Lower leg skin (tissue), 4 donors: ENCODE results near the gene RCAN2. TPM values are rescaled to one million over a fixed set of nuclear protein-coding genes. Genes with fewer than 3 reads are reported as not detected.

Experiments used
- DNase-seq, 2 donors: peaks; one replicate each; pipeline ENCODE4 v3.0.0-alpha.2; 2019; ENCODE audit warnings: low spot score in 2 of 2
- H3K4me3 ChIP-seq: fragments of 200-600 bp; sonication (generic); 2 replicates; pipeline ENCODE4 v1.5.1; 2017; ENCODE audit warnings: mild to moderate bottlenecking, low read depth; ENCODE audit not compliant: poor library complexity, severe bottlenecking
- POLR2A ChIP-seq, 2 donors: fragments of 450-650 bp; IDR thresholded peaks; one replicate each; pipeline ENCODE4 v1.6.1; 2016 to 2017; ENCODE audit warnings: antibody characterized with exemption in 2 of 2, mild to moderate bottlenecking in 1 of 2, moderate library complexity in 1 of 2
- WGBS, 2 donors: methylation state at CpG; one replicate each; pipeline ENCODE4 v1.1.5; 2018; 5-methylcytosine and 5-hydroxymethylcytosine counted together
- intact Hi-C: fragments of 100-400 bp; cut with DNase I; formaldehyde crosslinking; loops from one replicate; pipeline ENCODE4 v1.15.0; 2023; ENCODE audit warnings: low total_unique reads
- total RNA-seq, 4 donors: library from RNA; depleted of rRNA; stranded (reverse); fragments of >200 nt; gene quantifications; one replicate each; pipeline ENCODE4 v1.1.0, GENCODE V29; 2016
- TF ChIP-seq, protein P1 (sequence below), 3 donors: fragments of 450-650 bp; IDR thresholded peaks; one replicate each; pipeline ENCODE4 v1.5.1; 2016; ENCODE audit warnings: antibody characterized with exemption in 3 of 3, mild to moderate bottlenecking in 3 of 3, moderate library complexity in 2 of 3

Gene RCAN2
- total RNA-seq, 4 donors from 2014 or later, result 3.7 to 18.7 (median 12.8) TPM

DNA sequence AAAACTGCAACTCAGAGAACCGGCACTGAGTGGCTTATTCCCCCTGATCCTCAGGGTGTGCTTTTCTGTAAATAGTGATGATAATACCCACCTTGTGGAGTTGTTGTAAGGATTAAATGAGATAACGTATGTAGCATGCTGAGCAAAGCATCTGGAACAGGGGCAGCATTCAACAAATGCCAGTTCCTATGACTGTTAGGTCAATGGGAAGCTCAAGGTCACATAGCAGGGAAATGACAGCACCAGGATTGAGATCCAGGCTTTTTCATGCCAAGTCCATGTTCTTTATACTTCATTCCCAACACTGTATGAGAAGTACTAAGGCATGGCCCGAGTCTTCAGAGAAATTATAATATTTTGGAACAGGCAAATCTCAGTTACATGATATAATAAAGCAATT is 5.1 kb downstream of the RCAN2 start:
- intact Hi-C loops, result no loop called here
- no peak for DNase-seq
- TF ChIP-seq, protein P1, sequence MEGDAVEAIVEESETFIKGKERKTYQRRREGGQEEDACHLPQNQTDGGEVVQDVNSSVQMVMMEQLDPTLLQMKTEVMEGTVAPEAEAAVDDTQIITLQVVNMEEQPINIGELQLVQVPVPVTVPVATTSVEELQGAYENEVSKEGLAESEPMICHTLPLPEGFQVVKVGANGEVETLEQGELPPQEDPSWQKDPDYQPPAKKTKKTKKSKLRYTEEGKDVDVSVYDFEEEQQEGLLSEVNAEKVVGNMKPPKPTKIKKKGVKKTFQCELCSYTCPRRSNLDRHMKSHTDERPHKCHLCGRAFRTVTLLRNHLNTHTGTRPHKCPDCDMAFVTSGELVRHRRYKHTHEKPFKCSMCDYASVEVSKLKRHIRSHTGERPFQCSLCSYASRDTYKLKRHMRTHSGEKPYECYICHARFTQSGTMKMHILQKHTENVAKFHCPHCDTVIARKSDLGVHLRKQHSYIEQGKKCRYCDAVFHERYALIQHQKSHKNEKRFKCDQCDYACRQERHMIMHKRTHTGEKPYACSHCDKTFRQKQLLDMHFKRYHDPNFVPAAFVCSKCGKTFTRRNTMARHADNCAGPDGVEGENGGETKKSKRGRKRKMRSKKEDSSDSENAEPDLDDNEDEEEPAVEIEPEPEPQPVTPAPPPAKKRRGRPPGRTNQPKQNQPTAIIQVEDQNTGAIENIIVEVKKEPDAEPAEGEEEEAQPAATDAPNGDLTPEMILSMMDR (IDR thresholded peaks at IDR 0.05), result no peak
- no peak for TF ChIP-seq POLR2A (IDR thresholded peaks at IDR 0.05)
- WGBS, 2 donors, result 64 to 71% methylated on average over 3 of the region's 3 CpGs
- no peak overlapping the region for H3K4me3 ChIP-seq

- WGBS, 2 donors, result 82 to 87% methylated on average over 6 of the region's 6 CpGs
- TF ChIP-seq, protein P1 (IDR thresholded peaks at IDR 0.05), result no peak
- TF ChIP-seq POLR2A (IDR thresholded peaks at IDR 0.05), result no peak
- no peak overlapping the region for H3K4me3 ChIP-seq
- no peak for DNase-seq
- intact Hi-C loops, result no loop called here
These were observed 7.0 kb downstream of the RCAN2 start for GRCh38 chr6:46484081-46484820.

- DNase-seq, result no peak
- no peak for TF ChIP-seq POLR2A (IDR thresholded peaks at IDR 0.05)
- TF ChIP-seq, protein P1 (IDR thresholded peaks at IDR 0.05), result no peak
- no peak overlapping the region for H3K4me3 ChIP-seq
- intact Hi-C loops, result no loop called here
These were observed 14.9 kb downstream of the RCAN2 start for GRCh38 chr6:46476301-46476700.

DNA sequence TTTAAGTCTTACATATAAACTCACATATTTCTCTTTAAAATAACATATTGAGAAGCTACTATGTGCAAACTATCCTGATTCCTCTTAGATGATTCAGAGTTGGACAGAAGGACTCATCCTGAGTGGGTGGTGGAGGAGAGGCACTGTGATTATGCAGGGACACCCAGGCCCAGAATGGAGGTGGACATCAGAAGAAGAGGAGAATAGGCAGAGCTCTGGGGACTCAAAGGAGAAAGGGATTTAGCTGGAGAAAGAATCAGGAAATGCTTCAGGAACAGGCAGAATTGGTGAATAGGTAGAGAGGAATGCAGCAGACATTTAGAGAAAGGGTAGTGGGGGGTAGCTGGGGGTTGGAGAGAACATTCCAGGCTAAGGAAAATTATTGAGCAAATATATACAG is 17.4 kb downstream of the RCAN2 start:
- no peak for TF ChIP-seq POLR2A (IDR thresholded peaks at IDR 0.05)
- TF ChIP-seq, protein P1 (IDR thresholded peaks at IDR 0.05), result no peak
- no peak overlapping the region for H3K4me3 ChIP-seq
- DNase-seq, result no peak
- intact Hi-C loops, result no loop called here

- TF ChIP-seq, protein P1 (IDR thresholded peaks at IDR 0.05), result no peak
- TF ChIP-seq POLR2A (IDR thresholded peaks at IDR 0.05), result no peak
- H3K4me3 ChIP-seq, result no peak overlapping the region
- 82 to 86% methylated on average over 3 of the region's 3 CpGs for WGBS, 2 donors
These were observed 19.0 kb downstream of the RCAN2 start for GRCh38 chr6:46472243-46472642.

DNA sequence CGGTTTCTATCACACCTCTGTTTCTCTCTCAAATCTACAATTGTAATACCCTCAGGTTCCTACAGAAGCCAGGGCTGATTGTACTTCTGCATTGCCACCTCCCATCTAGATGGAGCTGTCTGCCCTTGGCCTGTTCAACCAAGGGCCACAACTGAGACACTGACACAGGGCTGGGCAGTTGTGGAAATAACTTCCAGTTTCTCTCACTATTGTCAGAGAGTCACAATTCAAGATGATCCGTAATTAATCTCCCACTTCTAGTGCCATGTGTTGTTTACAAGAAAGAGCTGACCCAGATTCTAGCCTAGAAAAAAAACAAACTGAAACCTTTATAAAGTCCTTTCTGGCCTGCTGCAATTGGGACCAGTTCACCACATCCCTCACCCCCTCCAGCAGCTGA is 22.2 kb downstream of the RCAN2 start:
- intact Hi-C loops, result no loop called here
- DNase-seq, result no peak
- no peak overlapping the region for H3K4me3 ChIP-seq
- WGBS, 2 donors, result 59 to 62% methylated on average over 2 of the region's 2 CpGs
- TF ChIP-seq POLR2A (IDR thresholded peaks at IDR 0.05), result no peak
- TF ChIP-seq, protein P1 (IDR thresholded peaks at IDR 0.05), result no peak

More at GRCh38 chr6:46472243-46472642, 19.0 kb downstream of the RCAN2 start:
- no peak for DNase-seq
- intact Hi-C loops, result no loop called here
